Measurements from ENCODE around the gene RTP4. TPM values are rescaled to one million over a fixed set of nuclear protein-coding genes. Genes with fewer than 3 reads are reported as not detected.

The RTP4 gene
- total and polyA plus RNA-seq, 10 donors: 8.2 to 15.7 (median 10.6) TPM

GRCh38 chr3:187382609-187383151, 14.5 kb downstream of the RTP4 start:
- H3K4me3 ChIP-seq: no peak overlapping the region
- no peak overlapping the region for H3K27ac ChIP-seq
- no peak for DNase-seq
- H3K4me1 ChIP-seq: no peaks in the 10 kb centered on the region
- 60 to 87% (median 70%) methylated on average over 8 of the region's 8 CpGs for WGBS, 5 donors
- no peaks in the 10 kb centered on the region for H3K9me3 ChIP-seq
- H3K36me3 ChIP-seq: no peaks in the 10 kb centered on the region
- H3K27me3 ChIP-seq (replicated peaks in 1 of 7): no peaks in the 10 kb centered on the region
- TF ChIP-seq, protein P1, sequence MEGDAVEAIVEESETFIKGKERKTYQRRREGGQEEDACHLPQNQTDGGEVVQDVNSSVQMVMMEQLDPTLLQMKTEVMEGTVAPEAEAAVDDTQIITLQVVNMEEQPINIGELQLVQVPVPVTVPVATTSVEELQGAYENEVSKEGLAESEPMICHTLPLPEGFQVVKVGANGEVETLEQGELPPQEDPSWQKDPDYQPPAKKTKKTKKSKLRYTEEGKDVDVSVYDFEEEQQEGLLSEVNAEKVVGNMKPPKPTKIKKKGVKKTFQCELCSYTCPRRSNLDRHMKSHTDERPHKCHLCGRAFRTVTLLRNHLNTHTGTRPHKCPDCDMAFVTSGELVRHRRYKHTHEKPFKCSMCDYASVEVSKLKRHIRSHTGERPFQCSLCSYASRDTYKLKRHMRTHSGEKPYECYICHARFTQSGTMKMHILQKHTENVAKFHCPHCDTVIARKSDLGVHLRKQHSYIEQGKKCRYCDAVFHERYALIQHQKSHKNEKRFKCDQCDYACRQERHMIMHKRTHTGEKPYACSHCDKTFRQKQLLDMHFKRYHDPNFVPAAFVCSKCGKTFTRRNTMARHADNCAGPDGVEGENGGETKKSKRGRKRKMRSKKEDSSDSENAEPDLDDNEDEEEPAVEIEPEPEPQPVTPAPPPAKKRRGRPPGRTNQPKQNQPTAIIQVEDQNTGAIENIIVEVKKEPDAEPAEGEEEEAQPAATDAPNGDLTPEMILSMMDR (IDR thresholded peaks at IDR 0.05 in 8 of 11, conservative IDR thresholded peaks at IDR 0.05 in 3 of 11): no peak
- TF ChIP-seq POLR2AphosphoS5 (IDR thresholded peaks at IDR 0.05) (no peak), POLR2A (IDR thresholded peaks at IDR 0.05) (no peak)
- intact Hi-C loops (cut with DNase I; ENCODE audit: low total_unique reads): no loop called here

DNA sequence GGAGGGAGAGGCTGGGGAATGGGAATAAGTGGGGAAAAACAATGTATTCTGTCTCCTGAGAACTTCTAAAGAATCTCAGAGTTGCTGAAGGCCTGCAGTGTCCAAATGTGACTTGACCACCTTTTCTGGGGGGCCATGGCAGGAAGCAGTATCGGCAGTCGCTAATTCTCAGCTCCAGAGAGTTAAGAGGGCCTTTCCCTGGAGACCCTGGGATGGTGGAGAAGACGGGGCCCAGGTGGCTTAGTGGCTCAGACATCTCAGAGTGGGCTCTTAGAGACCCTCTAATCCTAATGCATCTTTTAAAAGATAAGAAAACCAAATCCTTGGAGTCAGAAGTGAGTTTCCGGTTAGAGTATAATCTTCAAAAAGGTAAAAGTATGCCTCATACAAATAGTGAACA, 15.1 kb downstream of the RTP4 start:
- intact Hi-C loops (cut with DNase I; ENCODE audit: low total_unique reads): no loop called here
- no peak for TF ChIP-seq POLR2AphosphoS5 (IDR thresholded peaks at IDR 0.05)
- TF ChIP-seq, protein P1 (IDR thresholded peaks at IDR 0.05 in 8 of 11, conservative IDR thresholded peaks at IDR 0.05 in 3 of 11): no peak
- no peak for TF ChIP-seq POLR2A (IDR thresholded peaks at IDR 0.05)
- Histone ChIP-seq H3K4me1 (no peaks in the 10 kb centered on the region), H3K27ac (no peak overlapping the region), H3K27me3 (replicated peaks in 1 of 7) (no peaks in the 10 kb centered on the region), H3K9me3 (no peaks in the 10 kb centered on the region), H3K36me3 (no peaks in the 10 kb centered on the region), H3K4me3 (no peak overlapping the region)
- 86 to 95% (median 92%) methylated on average over 4 of the region's 4 CpGs for WGBS, 5 donors
- no peak for DNase-seq

DNA sequence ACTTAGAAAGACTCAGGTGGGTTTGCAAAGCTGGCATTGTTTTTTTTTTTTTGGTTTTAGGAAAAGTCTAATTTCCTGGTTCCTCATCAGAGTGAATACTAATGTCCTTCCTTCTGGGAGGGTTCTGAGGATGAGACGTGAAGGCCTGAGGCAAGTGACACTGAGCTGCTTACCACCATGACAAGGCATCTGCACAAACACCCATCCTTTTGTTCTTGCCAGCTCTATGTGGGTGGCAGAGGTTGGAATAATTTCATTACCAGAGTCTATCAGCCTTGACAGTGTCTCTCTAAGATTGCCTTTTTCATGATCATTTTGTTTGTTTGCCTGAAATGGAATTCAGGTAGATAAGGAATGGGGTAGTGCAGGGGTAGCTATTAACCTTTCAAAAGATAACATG, 17.1 kb downstream of the RTP4 start:
- WGBS, 5 donors: 64 to 85% (median 72%) methylated on average over 1 of the region's 1 CpG
- Histone ChIP-seq H3K27ac (no peak overlapping the region), H3K9me3 (no peaks in the 10 kb centered on the region), H3K36me3 (no peaks in the 10 kb centered on the region), H3K4me3 (no peak overlapping the region), H3K27me3 (replicated peaks in 1 of 7) (no peaks in the 10 kb centered on the region), H3K4me1 (no peaks in the 10 kb centered on the region)
- intact Hi-C loops (cut with DNase I; ENCODE audit: low total_unique reads): no loop called here
- no peak for DNase-seq
- no peak for TF ChIP-seq POLR2A (IDR thresholded peaks at IDR 0.05)
- TF ChIP-seq POLR2AphosphoS5 (IDR thresholded peaks at IDR 0.05): no peak
- TF ChIP-seq, protein P1 (IDR thresholded peaks at IDR 0.05 in 8 of 11, conservative IDR thresholded peaks at IDR 0.05 in 3 of 11): no peak

GRCh38 chr3:187396661-187397060, 28.5 kb downstream of the RTP4 start:
- Histone ChIP-seq H3K9me3 (no peaks in the 10 kb centered on the region), H3K27me3 (replicated peaks in 1 of 7) (peaks cover 0 to 10% (median 0%) of the 10 kb centered on the region in 7 donors), H3K4me3 (no peak overlapping the region), H3K36me3 (no peaks in the 10 kb centered on the region), H3K4me1 (no peaks in the 10 kb centered on the region), H3K27ac (no peak overlapping the region)
- WGBS, 5 donors: 67 to 85% (median 82%) methylated on average over 1 of the region's 1 CpG
- intact Hi-C loops (cut with DNase I; ENCODE audit: low total_unique reads): no loop called here
- TF ChIP-seq POLR2A (IDR thresholded peaks at IDR 0.05) (no peak), POLR2AphosphoS5 (IDR thresholded peaks at IDR 0.05) (no peak)
- TF ChIP-seq, protein P1 (IDR thresholded peaks at IDR 0.05 in 8 of 11, conservative IDR thresholded peaks at IDR 0.05 in 3 of 11): no peak
- DNase-seq: no peak

Data from spleen (tissue), 11 donors.